ENCODE data around the gene IQCB1.

DNA sequence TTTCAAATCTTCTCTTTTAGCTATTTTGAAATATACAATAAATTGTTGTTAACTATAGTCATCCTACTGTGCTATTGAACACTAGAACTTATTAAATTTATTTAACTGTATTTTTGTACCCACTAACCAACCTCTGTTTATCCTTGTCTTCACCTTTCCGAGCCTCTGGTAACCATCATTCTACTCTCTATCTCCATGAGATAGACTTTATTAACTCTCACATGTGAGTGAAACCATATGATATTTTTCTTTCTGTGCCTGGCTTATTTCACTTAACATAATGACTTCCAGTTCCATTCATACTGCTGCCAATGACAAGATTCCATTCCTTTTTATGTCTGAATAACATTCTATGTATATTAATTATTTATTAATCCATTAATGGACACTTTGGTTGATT lies 43.6 kb upstream of the IQCB1 start:
- TF ChIP-seq, protein P1, sequence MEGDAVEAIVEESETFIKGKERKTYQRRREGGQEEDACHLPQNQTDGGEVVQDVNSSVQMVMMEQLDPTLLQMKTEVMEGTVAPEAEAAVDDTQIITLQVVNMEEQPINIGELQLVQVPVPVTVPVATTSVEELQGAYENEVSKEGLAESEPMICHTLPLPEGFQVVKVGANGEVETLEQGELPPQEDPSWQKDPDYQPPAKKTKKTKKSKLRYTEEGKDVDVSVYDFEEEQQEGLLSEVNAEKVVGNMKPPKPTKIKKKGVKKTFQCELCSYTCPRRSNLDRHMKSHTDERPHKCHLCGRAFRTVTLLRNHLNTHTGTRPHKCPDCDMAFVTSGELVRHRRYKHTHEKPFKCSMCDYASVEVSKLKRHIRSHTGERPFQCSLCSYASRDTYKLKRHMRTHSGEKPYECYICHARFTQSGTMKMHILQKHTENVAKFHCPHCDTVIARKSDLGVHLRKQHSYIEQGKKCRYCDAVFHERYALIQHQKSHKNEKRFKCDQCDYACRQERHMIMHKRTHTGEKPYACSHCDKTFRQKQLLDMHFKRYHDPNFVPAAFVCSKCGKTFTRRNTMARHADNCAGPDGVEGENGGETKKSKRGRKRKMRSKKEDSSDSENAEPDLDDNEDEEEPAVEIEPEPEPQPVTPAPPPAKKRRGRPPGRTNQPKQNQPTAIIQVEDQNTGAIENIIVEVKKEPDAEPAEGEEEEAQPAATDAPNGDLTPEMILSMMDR (IDR thresholded peaks at IDR 0.05): no peak
- TF ChIP-seq POLR2A (IDR thresholded peaks at IDR 0.05): no peak
